ENCODE results near the gene PLEKHA7. TPM values are rescaled to one million over a fixed set of nuclear protein-coding genes. Genes with fewer than 3 reads are reported as not detected.
"Not testable (repeated sequence)": the region's sequence is repeated elsewhere in the genome, so short reads cannot be mapped to it uniquely, and the experiment has no call there.

Gene PLEKHA7
- total RNA-seq, 1 experiment from 2014 or later: 13.0 TPM

- POLR2A ChIA-PET: no interaction called here
- H3K27ac Mint-ChIP-seq: no peak overlapping the region
- H3K27me3 Mint-ChIP-seq (ENCODE audit: low read depth): no peaks in the 10 kb centered on the region
- ATAC-seq: no peak
- CTCF ChIA-PET: interaction anchor here (2.9 kb wide), 1 partner anchor 14 kb away, joined by 10 read pairs; the partner anchor contains the start of gene PLEKHA7
- TF ChIP-seq FOXJ3 (CRISPR knock-in tag; IDR thresholded peaks at IDR 0.05; ENCODE audit: borderline replicate concordance): no peak
- no peak overlapping the region for H3K4me3 Mint-ChIP-seq
- peaks cover 6% of the 10 kb centered on the region; the same call in 1 of the 2 replicates for H3K4me1 Mint-ChIP-seq
- DNase-seq (ENCODE audit: low spot score): no peak
- H3K36me3 Mint-ChIP-seq: no peaks in the 10 kb centered on the region
- peaks cover 3% of the 10 kb centered on the region; the same call in 1 of the 2 replicates for H3K9me3 Mint-ChIP-seq
Measured at GRCh38 chr11:17000987-17001386, 13.2 kb downstream of the PLEKHA7 start.

DNA sequence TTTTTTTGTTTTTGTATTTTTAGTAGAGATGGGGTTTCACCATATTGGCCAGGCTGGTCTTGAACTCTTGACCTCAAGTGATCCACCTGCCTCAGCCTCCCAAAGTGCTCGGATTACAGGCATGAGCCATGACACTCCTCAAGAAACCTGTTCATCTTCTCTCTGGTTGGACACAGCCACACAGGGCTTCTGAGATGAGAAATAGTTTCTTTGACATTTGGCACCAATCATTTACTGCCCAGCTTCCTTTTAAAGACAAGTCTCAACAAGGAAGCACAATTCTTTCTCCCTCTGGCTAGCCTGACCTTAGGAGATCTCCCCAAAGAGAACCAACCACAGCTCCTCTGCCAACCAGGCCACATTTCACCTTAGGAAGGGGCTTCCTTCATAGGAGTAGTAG lies 14.0 kb downstream of the PLEKHA7 start:
- H3K27ac Mint-ChIP-seq; H3K36me3 Mint-ChIP-seq; H3K9me3 Mint-ChIP-seq; POLR2A ChIA-PET; ATAC-seq; H3K27me3 Mint-ChIP-seq (ENCODE audit: low read depth); H3K4me3 Mint-ChIP-seq; H3K4me1 Mint-ChIP-seq; DNase-seq (ENCODE audit: low spot score): not testable (repeated sequence)
- CTCF ChIA-PET: interaction anchor here (0.6 to 2.9 kb wide), 2 partner anchors 15 to 178 kb away, joined by 3 to 10 read pairs; partner anchors contain the start of gene PLEKHA7

DNA sequence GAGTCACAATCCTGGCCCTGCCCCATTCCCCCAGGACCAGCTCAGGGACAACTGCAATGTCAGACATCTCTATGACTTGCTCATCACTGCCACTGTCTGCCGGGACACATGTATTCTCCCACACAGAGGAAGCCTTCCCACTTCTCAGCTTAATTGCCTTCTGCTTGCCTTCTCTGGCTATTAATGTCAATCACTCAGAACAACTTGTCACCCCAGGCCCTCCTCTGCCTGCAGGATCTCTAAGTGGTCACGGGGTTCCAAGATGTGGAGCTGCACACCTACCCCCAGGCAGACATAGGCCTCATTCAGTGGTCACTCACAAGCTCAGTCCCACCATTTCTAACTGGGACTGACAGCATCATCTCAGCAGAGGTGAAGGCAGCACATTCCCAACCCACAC lies 15.1 kb downstream of the PLEKHA7 start:
- H3K9me3 Mint-ChIP-seq: no peaks in the 10 kb centered on the region
- ChIA-PET CTCF (interaction anchor here (1.0 kb wide), 1 partner anchor 16 kb away, joined by 4 read pairs; no protein-coding TSS in a partner anchor), POLR2A (no interaction called here)
- no peak for ATAC-seq
- no peak for DNase-seq (ENCODE audit: low spot score)
- peaks cover 6% of the 10 kb centered on the region; the same call in 1 of the 2 replicates for H3K4me1 Mint-ChIP-seq
- H3K4me3 Mint-ChIP-seq: no peak overlapping the region
- no peaks in the 10 kb centered on the region for H3K36me3 Mint-ChIP-seq
- H3K27me3 Mint-ChIP-seq (ENCODE audit: low read depth): no peaks in the 10 kb centered on the region
- TF ChIP-seq, protein P1, sequence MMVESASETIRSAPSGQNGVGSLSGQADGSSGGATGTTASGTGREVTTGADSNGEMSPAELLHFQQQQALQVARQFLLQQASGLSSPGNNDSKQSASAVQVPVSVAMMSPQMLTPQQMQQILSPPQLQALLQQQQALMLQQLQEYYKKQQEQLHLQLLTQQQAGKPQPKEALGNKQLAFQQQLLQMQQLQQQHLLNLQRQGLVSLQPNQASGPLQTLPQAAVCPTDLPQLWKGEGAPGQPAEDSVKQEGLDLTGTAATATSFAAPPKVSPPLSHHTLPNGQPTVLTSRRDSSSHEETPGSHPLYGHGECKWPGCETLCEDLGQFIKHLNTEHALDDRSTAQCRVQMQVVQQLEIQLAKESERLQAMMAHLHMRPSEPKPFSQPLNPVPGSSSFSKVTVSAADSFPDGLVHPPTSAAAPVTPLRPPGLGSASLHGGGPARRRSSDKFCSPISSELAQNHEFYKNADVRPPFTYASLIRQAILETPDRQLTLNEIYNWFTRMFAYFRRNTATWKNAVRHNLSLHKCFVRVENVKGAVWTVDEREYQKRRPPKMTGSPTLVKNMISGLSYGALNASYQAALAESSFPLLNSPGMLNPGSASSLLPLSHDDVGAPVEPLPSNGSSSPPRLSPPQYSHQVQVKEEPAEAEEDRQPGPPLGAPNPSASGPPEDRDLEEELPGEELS (CRISPR knock-in tag; IDR thresholded peaks at IDR 0.05): no peak
- TF ChIP-seq, protein P2, sequence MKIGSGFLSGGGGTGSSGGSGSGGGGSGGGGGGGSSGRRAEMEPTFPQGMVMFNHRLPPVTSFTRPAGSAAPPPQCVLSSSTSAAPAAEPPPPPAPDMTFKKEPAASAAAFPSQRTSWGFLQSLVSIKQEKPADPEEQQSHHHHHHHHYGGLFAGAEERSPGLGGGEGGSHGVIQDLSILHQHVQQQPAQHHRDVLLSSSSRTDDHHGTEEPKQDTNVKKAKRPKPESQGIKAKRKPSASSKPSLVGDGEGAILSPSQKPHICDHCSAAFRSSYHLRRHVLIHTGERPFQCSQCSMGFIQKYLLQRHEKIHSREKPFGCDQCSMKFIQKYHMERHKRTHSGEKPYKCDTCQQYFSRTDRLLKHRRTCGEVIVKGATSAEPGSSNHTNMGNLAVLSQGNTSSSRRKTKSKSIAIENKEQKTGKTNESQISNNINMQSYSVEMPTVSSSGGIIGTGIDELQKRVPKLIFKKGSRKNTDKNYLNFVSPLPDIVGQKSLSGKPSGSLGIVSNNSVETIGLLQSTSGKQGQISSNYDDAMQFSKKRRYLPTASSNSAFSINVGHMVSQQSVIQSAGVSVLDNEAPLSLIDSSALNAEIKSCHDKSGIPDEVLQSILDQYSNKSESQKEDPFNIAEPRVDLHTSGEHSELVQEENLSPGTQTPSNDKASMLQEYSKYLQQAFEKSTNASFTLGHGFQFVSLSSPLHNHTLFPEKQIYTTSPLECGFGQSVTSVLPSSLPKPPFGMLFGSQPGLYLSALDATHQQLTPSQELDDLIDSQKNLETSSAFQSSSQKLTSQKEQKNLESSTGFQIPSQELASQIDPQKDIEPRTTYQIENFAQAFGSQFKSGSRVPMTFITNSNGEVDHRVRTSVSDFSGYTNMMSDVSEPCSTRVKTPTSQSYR (CRISPR knock-in tag; IDR thresholded peaks at IDR 0.05): no peak
- TF ChIP-seq SMAD3 (CRISPR knock-in tag; IDR thresholded peaks at IDR 0.05; ENCODE audit: borderline replicate concordance) (no peak), JAZF1 (CRISPR knock-in tag; IDR thresholded peaks at IDR 0.05) (no peak), ZNF396 (CRISPR knock-in tag; IDR thresholded peaks at IDR 0.05; ENCODE audit: borderline replicate concordance) (no peak)
- H3K27ac Mint-ChIP-seq: no peak overlapping the region

- ATAC-seq (no peak), DNase-seq (ENCODE audit: low spot score) (no peak)
- Mint-ChIP-seq H3K36me3 (no peaks in the 10 kb centered on the region), H3K4me1 (peaks cover 6% of the 10 kb centered on the region; the same call in 1 of the 2 replicates), H3K4me3 (no peak overlapping the region), H3K9me3 (no peaks in the 10 kb centered on the region), H3K27ac (no peak overlapping the region), H3K27me3 (ENCODE audit: low read depth) (no peaks in the 10 kb centered on the region)
- ChIA-PET CTCF (interaction anchor here (1.7 kb wide), 1 partner anchor 17 kb away, joined by 4 read pairs; no protein-coding TSS in a partner anchor), POLR2A (no interaction called here)
- TF ChIP-seq NR2C2 (CRISPR knock-in tag; IDR thresholded peaks at IDR 0.05): no peak
- TF ChIP-seq RELA (CRISPR knock-in tag; IDR thresholded peaks at IDR 0.05; ENCODE audit: borderline replicate concordance): no peak
- TF ChIP-seq JUN (CRISPR knock-in tag; IDR thresholded peaks at IDR 0.05): no peak
- TF ChIP-seq FOXK1 (CRISPR knock-in tag; IDR thresholded peaks at IDR 0.05): no peak
- TF ChIP-seq ETV6 (CRISPR knock-in tag; IDR thresholded peaks at IDR 0.05): no peak
- TF ChIP-seq, protein P3, sequence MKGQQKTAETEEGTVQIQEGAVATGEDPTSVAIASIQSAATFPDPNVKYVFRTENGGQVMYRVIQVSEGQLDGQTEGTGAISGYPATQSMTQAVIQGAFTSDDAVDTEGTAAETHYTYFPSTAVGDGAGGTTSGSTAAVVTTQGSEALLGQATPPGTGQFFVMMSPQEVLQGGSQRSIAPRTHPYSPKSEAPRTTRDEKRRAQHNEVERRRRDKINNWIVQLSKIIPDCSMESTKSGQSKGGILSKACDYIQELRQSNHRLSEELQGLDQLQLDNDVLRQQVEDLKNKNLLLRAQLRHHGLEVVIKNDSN (CRISPR knock-in tag; IDR thresholded peaks at IDR 0.05): no peak
Measured at GRCh38 chr11:16997624-16998023, 16.6 kb downstream of the PLEKHA7 start.

Data from WTC11 (cell line).